ENCODE measurements around the gene CSGALNACT2. TPM values are rescaled to one million over a fixed set of nuclear protein-coding genes. Genes with fewer than 3 reads are reported as not detected.

Gene CSGALNACT2
- total RNA-seq, 1 donor from 2014 or later, result 14.8 TPM

- DNase-seq (ENCODE audit: low spot score in 2 of 2, unreplicated experiment in 2 of 2), result no peak
- no peak for TF ChIP-seq CTCF (IDR thresholded peaks at IDR 0.05; ENCODE audit: unreplicated experiment)
- H3K4me3 Mint-ChIP-seq, result no peak overlapping the region
- H3K9me3 Mint-ChIP-seq, result no peaks in the 10 kb centered on the region
- H3K27me3 Mint-ChIP-seq (ENCODE audit: low read depth), result peaks cover 21% of the 10 kb centered on the region
- no peak overlapping the region for H3K27ac Mint-ChIP-seq
- H3K4me1 Mint-ChIP-seq, result peaks cover 5% of the 10 kb centered on the region
- no peaks in the 10 kb centered on the region for H3K36me3 Mint-ChIP-seq
Measured at GRCh38 chr10:43128331-43128730, 9.9 kb upstream of the CSGALNACT2 start.

DNA sequence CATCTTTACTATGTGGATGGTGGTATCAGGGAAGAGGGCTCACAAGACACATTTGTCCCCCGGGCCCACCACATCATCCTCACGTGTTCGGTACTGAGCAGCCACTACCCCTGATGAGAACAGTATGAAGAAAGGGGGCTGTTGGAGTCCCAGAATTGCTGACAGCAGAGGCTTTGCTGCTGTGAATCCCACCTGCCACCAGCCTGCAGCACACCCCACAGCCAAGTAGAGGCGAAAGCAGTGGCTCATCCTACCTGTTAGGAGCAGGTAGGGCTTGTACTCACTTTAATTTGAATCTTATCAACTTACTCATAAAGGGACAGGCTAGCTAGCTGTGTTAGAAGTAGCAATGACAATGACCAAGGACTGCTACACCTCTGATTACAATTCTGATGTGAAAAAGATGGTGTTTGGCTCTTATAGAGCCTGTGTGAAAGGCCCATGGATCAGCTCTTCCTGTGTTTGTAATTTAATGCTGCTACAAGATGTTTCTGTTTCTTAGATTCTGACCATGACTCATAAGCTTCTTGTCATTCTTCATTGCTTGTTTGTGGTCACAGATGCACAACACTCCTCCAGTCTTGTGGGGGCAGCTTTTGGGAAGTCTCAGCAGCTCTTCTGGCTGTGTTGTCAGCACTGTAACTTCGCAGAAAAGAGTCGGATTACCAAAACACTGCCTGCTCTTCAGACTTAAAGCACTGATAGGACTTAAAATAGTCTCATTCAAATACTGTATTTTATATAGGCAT is 9.1 kb upstream of the CSGALNACT2 start:
- Mint-ChIP-seq H3K9me3 (no peaks in the 10 kb centered on the region), H3K4me1 (peaks cover 5% of the 10 kb centered on the region), H3K4me3 (no peak overlapping the region), H3K27me3 (ENCODE audit: low read depth) (peaks cover 21% of the 10 kb centered on the region), H3K36me3 (no peaks in the 10 kb centered on the region), H3K27ac (no peak overlapping the region)
- TF ChIP-seq CTCF (IDR thresholded peaks at IDR 0.05; ENCODE audit: unreplicated experiment), result no peak
- no peak for DNase-seq (ENCODE audit: low spot score in 2 of 2, unreplicated experiment in 2 of 2)

GRCh38 chr10:43130770-43131171 is 7.5 kb upstream of the CSGALNACT2 start:
- no peak for DNase-seq (ENCODE audit: low spot score in 2 of 2, unreplicated experiment in 2 of 2)
- no peak for TF ChIP-seq CTCF (IDR thresholded peaks at IDR 0.05; ENCODE audit: unreplicated experiment)
- Mint-ChIP-seq H3K27ac (no peak overlapping the region), H3K9me3 (no peaks in the 10 kb centered on the region), H3K27me3 (ENCODE audit: low read depth) (peaks cover 17% of the 10 kb centered on the region), H3K4me1 (peaks cover 5% of the 10 kb centered on the region), H3K4me3 (no peak overlapping the region), H3K36me3 (no peaks in the 10 kb centered on the region)

- H3K9me3 Mint-ChIP-seq, result no peaks in the 10 kb centered on the region
- DNase-seq (ENCODE audit: low spot score in 2 of 2, unreplicated experiment in 2 of 2), result no peak
- TF ChIP-seq CTCF (IDR thresholded peaks at IDR 0.05; ENCODE audit: unreplicated experiment), result no peak
- no peaks in the 10 kb centered on the region for H3K36me3 Mint-ChIP-seq
- H3K27ac Mint-ChIP-seq, result no peak overlapping the region
- H3K4me1 Mint-ChIP-seq, result peaks cover 9% of the 10 kb centered on the region
- H3K27me3 Mint-ChIP-seq (ENCODE audit: low read depth), result peaks cover 16% of the 10 kb centered on the region
- H3K4me3 Mint-ChIP-seq, result no peak overlapping the region
Measured at GRCh38 chr10:43131256-43131655, 7.0 kb upstream of the CSGALNACT2 start.

GRCh38 chr10:43131906-43132305 is 6.3 kb upstream of the CSGALNACT2 start:
- no peaks in the 10 kb centered on the region for H3K36me3 Mint-ChIP-seq
- DNase-seq (ENCODE audit: low spot score in 2 of 2, unreplicated experiment in 2 of 2), result no peak
- TF ChIP-seq CTCF (IDR thresholded peaks at IDR 0.05; ENCODE audit: unreplicated experiment), result no peak
- H3K27ac Mint-ChIP-seq, result no peak overlapping the region
- H3K4me1 Mint-ChIP-seq, result peaks cover 13% of the 10 kb centered on the region
- H3K9me3 Mint-ChIP-seq, result no peaks in the 10 kb centered on the region
- H3K4me3 Mint-ChIP-seq, result no peak overlapping the region
- H3K27me3 Mint-ChIP-seq (ENCODE audit: low read depth), result peaks cover 10% of the 10 kb centered on the region
